Hematopoietic multipotent progenitor cell (in vitro differentiated cells): Measurements from ENCODE around the gene MED25. TPM values are rescaled to one million over a fixed set of nuclear protein-coding genes. Genes with fewer than 3 reads are reported as not detected.

ENCODE experiments used
- DNase-seq, 3 donors: peaks; one replicate each; pipeline ENCODE4 v3.0.0-alpha.2; 2011 to 2015; ENCODE audit warnings: low read depth in 2 of 3, low spot score in 2 of 3
- total RNA-seq: library from RNA; depleted of rRNA; stranded (reverse); fragments of >200 nt; gene quantifications from one replicate; pipeline ENCODE4 v1.2.3, GENCODE V29; 2012

MED25 gene
- total RNA-seq, 1 donor, result 50.9 TPM

DNA sequence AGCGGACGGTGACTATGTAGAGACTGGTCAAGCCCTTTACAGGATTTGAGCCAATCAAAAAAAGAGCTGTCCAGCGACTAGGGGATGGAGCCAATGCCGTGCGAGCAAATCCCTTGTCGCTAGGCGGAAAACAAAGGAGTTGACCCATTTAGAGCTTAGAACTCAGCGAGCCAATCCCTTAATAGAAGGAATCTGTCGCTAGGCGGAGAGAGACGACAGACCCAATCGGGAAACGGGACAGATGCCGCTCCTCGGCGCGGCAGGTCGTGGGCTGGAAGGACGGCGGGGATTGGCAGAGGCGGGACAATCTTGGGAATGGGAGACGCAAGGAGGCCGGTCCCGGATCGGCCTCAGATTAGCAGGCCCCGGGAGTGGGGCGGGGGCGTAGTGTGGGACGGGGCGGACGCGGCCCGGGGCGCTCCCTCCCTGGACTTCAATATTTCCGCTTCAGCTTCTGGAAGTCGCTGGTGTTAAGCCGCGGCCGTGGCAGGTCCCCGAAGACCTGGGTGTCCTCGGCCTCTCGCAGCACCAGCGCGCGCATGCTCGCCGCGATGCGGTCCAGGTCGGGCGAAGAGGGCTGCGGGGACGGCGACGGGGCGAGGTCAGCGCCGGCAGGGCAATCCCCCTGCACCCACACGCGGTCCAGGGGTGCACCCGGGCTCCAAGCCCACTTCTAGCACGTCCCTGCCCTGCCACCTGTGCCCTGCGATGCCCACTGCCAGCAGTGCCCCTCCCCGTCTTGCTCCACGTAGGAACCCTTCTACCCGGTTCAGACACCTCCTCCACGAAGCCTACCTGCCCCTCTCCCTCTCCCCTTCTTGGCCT is 51.6 kb downstream of the MED25 start:
- DNase-seq, result peak; percentile 87 to 100 (median 98)

DNA sequence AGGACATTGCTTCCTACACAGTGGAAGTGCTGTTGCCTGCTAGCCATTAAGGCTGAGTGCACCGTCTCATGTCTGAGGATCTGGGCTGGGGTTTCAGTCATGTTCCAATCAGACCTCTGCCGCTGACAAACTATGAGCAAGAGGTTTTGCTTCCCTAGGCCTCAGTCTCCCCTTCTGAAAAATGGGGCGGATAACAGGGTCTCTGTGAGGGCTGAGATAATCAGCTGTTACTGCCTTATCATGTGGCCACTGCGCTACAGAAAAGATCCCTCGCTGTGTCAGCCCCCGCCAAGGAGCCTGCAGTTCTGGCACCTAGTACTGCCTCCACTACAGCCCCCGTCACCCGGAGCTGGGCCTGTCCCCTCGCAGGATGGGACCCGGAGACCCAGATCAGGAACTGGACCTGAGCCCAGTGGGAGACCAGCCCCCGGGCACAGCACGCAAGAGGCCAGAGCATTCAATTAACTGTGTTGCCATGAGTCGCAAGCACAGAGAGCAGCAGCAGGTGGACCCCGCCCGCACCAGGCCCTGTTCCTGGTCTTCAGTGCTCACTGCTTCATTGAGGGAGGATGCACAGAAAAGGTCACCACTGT is 52.3 kb downstream of the MED25 start:
- no peak for DNase-seq

GRCh38 chr19:49871349-49871985 is 53.4 kb downstream of the MED25 start:
- DNase-seq, result no peak

GRCh38 chr19:49872245-49873128 is 54.4 kb downstream of the MED25 start:
- DNase-seq, result no peak

DNA sequence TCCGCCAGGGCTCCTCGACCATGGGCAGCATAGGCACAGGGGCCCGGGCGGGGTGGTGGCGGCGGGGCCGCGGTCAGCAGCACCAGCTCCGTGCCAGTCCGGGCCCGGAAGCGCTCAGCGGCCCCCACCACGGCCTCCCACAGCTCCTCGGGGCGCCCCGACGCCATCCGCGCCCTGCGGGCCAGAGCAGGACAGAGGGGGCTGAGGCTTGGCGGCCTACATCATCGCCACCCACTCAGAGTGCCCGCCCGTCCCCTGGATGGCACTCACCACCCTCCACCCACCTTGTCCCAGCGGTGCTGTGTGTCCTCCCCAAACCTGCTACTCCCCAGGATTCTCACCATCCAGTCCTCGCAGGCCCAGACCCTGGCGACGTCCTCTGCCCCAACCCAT is 55.0 kb downstream of the MED25 start:
- DNase-seq, result no peak

DNA sequence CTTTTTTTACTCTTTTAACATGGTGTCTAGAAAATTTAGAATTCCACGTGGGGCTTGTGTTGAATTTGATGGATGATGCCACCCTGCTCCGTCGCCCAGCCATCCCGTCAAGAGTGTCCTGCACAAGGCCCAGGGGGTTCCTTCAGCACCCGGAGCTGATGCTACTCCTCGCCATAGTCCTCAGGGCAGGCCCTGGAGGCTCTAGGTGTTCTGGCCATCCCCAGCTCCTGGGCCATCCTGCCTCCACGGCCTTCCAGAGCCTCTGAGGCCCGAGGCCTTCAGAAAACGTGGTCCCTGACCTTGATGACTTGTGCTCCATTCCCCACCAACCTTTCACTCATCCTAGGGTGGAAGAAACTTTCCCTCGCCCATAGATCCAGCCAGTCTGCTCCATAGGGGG is 55.7 kb downstream of the MED25 start:
- no peak for DNase-seq

GRCh38 chr19:49874503-49875157 is 56.5 kb downstream of the MED25 start:
- DNase-seq, result no peak

DNA sequence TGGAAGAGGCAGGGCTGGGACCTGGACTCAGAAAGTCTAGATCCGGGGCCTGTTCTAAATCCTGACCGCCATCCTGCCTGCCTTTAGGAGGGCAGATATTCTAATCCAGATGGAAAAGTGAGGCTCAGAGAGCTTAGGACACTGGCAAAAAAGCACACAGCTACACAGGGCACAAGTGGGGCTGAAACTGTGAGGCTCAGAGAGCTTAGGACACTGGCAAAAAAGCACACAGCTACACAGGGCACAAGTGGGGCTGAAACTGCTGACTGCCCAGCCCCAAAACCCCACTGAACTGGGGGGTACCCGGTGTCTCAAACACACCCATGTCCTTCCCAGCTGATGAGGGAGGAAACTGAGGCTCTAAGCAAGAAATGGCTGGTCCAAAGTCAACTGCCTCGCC is 57.1 kb downstream of the MED25 start:
- no peak for DNase-seq

DNA sequence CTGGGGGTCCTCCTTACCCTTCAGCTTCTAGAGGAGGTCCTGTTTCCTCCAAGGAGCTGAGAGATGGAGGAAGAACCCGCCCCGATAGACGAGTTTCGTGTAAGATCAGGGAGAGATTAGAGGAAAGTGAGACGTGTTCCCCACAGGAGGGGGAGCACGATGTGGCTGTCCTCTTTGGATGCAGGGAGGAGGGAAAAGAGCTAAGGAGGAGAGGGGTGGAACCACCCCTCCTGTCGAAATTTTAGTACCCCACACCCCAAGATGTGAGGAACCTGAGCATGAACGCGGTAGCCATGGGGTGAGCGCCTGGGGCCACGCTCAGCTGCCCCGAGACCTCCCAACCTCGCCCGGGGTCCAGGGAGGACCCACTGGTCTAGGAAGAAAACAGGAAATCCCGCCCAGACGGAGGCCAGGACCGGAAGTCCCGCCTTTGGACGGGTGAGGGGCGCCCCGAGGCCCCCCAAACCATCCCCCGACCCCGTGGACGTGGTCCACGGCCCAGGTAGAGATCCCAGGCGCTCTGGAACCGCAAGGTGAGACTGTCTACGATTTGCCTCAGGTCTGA is 57.9 kb downstream of the MED25 start:
- DNase-seq, result peak in 2 of 3 donors; percentile 47 to 75

DNA sequence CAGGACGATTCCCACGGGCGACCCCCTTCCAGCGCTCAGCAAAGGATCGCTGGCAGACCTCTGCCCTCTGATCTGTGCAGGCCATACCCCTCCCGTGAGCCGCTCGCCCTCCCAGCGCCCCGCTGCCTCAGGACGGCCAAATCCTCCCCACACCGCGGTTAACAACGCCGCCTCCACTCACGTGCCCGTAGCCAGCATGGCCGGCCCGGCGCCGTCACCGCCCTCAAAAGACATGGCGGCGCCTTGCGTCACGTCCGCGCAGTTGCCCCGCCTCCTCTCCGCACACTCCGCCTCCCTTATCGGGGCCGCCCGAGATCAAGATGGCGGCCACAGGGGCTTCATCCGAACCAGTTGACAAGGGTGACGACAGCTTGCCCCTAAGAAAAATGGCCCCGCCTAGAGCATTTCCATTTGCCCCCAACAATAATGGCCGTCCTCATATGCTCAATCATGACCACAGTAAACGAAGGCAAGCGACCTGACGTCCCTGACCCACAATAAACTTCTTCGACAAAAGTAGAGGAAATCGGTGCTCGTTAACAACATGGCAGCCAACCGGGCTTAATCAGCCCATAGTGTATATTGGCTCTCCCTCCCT is 58.4 kb downstream of the MED25 start:
- peak; percentile 97 to 99 (median 99) for DNase-seq

DNA sequence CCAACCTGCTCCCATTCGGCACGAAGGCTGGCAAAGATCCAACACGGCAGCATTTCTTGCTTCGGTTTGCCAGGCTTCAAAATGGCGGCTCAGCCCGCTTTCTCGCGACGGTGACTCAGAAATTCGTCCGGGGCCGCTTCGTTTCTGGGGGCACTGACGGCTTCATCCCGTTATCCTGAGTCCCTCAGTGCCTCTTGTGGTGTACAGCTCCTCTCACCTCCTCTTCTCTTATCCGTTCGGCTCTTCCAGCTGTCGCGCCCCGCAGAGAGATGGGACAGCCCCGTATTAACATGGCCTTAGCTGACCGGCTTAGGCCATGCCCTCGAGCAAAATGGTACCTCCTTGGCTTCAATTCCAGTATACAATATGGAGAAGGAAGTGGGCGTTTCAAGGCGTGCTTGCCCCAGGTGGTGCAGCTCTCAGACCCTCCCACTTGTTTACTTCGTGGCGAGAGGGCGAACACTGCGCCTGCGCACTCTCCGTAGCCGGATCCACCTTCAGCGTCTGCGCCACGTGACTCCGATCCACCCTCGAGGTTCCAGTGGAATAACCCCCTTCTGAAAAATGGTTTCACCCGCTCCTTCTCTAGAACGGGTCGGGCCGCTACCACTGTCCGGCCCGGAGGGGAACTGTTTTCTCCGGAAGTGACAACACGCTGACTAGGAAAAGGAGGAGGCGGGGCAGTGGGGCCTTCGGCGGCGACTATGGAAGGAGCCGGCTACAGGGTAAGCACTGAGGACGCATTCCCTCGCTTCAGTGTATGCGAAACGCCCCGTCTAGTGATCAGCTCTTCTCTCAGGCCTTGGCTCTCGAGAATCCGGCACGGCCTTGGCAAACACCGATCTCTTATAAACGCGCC is 59.2 kb downstream of the MED25 start, which contains the start of the genes AKT1S1 and TBC1D17:
AKT1S1 (minus strand) TSS at position 336 of the 859 bp plus-strand sequence. CDS start 4,060 bp downstream, outside the sequence.
TBC1D17 (plus strand) TSS at position 683 of the 859 bp plus-strand sequence; CDS start at position 705, 22 bp downstream.
- DNase-seq, result peak; percentile 99 to 100 (median 100)

DNA sequence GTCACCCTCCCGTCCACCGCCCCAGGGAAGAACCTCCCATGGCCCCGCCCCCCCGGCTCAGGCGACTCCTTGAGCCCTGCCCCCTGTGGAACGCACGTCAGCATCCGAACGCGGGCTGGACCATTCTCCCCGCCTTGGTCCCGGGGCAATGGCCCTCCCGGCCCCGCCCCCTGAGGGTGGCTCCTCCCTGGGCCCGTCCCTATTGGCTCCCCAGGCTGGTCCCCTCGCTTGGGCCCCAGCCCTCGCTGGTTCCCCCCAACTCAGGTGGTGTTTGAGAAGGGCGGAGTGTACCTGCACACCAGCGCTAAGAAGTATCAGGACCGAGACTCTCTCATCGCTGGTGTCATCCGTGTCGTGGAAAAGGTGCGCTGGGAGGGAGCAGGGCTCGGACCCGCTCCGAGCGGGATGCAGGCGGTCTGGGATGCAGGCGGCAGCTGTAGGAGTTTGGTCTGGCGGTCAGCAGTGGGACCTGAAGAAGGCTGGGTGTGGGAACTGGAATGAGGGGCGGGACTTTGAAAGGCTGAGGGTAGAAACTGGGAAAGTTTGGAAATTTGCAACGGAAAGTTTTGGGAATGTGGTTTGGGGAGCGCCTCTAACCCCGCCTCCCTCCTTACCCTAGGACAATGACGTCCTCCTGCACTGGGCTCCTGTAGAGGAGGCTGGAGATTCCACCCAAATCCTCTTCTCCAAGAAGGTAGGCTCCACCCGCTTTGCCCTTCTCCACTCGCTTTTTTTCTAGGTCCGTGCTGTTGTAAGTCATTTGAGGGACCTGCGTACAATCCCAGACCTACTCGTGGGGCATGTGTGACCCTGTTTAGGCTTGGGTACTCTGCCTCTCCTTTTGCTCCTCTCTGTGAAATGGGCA is 60.0 kb downstream of the MED25 start:
- DNase-seq, result peak; percentile 94 to 99 (median 98)

- DNase-seq, result no peak
Measured at GRCh38 chr19:49878744-49879070, 60.6 kb downstream of the MED25 start.

- peak in 1 of 3 donors; percentile 41 for DNase-seq
Measured at GRCh38 chr19:49879243-49879963, 61.3 kb downstream of the MED25 start.

DNA sequence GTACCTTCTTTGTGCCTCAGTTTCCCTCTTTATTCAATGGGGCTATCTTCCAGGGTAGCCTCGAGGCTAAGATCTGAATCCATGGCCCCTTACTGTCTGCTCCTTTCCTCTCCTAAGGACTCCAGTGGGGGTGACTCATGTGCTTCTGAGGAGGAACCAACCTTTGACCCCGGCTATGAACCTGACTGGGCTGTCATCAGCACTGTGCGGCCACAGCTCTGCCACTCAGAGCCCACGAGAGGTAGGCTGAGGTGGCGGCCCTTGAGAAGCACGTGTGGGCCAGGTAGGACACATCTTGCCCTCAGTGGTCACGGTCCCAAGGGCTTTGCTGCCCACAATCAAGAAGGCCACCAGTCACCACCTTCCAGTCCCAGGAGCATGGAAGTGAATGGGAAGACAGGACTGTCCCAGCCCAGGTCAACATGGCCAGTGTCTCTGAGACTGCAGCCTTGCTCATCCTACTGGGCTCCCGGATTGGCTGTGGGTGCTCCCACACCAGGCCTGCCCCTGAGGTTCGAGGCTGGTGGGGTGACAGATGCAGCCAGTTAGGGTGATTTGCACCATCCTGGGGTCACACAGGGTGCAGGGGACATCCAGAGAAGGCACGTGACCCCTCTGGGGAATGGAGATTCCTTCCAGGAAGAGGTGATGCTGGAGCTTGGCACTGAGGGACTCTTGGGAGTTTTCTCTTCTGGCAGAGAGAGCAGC is 62.2 kb downstream of the MED25 start:
- DNase-seq, result no peak

- DNase-seq, result no peak
Measured at GRCh38 chr19:49881186-49881585, 63.1 kb downstream of the MED25 start.
